Measurements from ENCODE around the gene ANKRD23. TPM values are rescaled to one million over a fixed set of nuclear protein-coding genes. Genes with fewer than 3 reads are reported as not detected.

The ANKRD23 gene
- total and polyA plus RNA-seq, 12 donors: 0.96 to 40.0 (median 14.5) TPM

DNA sequence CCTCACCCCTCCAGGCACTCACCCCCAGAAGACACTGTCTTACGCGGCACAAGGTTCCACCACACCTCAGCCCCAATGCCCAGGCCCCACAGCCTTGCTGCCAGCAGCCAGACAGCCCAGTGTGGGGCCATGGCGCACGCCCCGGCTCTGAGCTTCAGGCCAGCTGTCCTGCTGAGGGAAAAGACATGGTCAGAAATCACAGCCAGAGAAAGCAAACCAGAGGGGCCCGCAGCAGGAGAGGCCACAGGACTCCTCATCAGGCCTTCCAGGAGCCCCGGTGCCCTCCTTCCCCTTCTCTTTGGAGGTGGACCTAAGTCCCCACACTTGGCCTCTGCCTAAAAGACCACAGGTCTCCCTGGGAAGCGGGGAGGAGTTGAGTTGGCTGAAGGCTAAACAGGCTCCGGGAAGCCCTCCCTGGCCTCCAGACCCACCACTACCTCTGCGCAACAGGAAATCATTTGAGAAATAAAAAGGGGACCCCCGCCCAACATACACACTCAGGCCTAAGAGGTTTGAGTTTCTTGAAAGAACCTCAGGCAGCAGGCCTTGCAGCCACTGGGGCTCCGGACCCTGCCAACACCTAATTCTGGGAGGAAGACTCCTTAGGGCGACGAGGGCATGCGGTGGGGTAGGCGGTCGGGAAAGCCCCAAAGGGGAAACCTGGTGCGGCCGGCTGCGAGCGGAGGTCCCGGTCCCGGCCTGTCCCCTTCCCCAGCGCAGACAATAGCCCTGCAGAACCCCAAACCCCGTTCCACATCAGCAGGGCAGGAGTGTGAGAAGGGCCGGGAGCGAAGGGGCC lies 24.1 kb upstream of the ANKRD23 start:
- peaks cover 16 to 79% (median 64%) of the 10 kb centered on the region in 9 donors for H3K4me1 ChIP-seq

DNA sequence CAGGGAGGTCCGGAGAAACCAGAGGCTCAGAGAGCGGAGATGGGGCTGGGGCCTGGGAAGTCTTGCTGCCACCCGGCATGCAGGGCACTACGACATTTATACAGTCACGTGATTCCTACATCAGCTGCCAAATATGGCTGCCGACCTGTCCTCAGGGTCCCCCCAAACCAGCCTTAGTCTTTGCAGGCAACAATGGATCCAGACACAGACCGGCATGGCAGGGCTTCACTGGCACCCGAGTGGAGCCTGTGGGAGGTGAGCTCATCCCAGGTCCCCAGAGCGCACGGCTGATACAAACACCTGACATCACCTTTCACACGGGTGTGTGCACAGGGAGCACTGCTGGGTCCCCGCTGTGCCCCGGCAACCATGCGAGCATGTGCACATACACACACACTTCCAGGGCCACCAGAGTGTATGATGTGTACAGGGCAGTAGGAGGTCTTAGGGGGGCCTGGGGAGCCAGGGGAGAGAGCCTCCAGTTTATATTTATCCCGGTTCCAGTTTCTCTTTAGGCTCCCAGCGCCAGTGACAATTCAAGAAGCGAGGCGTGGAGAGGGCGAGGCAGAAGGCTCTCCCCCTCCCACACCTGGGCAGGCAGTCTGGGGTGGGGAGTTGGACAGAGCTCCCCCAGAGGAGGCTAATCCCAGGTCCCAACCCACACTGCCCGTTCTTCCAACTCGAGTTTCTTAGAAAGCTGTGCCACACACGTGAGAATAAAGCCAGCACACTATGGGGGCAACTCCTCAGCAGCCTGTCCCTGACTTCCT lies 23.4 kb upstream of the ANKRD23 start:
- Histone ChIP-seq H3K36me3 (peaks cover 9 to 60% (median 44%) of the 10 kb centered on the region in 9 donors), H3K27me3 (peaks cover 0 to 51% (median 0%) of the 10 kb centered on the region in 7 donors), H3K27ac (peak overlapping the region in 9 of 10 donors; percentile 98 to 100 (median 100)), H3K4me1 (peaks cover 16 to 71% (median 59%) of the 10 kb centered on the region in 9 donors), H3K9me3 (no peaks in the 10 kb centered on the region), H3K4me3 (peak overlapping the region; percentile 72 to 100 (median 98))
- intact Hi-C loops (cut with DNase I): loop anchor here in 1 of 10 donors (5.0 kb wide), 1 partner anchor 40 kb away; no protein-coding TSS in a partner anchor
- DNase-seq (no peak), ATAC-seq (no peak)
- TF ChIP-seq, protein P1, sequence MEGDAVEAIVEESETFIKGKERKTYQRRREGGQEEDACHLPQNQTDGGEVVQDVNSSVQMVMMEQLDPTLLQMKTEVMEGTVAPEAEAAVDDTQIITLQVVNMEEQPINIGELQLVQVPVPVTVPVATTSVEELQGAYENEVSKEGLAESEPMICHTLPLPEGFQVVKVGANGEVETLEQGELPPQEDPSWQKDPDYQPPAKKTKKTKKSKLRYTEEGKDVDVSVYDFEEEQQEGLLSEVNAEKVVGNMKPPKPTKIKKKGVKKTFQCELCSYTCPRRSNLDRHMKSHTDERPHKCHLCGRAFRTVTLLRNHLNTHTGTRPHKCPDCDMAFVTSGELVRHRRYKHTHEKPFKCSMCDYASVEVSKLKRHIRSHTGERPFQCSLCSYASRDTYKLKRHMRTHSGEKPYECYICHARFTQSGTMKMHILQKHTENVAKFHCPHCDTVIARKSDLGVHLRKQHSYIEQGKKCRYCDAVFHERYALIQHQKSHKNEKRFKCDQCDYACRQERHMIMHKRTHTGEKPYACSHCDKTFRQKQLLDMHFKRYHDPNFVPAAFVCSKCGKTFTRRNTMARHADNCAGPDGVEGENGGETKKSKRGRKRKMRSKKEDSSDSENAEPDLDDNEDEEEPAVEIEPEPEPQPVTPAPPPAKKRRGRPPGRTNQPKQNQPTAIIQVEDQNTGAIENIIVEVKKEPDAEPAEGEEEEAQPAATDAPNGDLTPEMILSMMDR (IDR thresholded peaks at IDR 0.05): no peak
- WGBS, 2 donors: 40 to 46% methylated on average over 22 of the region's 22 CpGs

More for the DNA sequence above, 24.1 kb upstream of the ANKRD23 start:
- intact Hi-C loops (cut with DNase I): loop anchor here in 5 of 10 donors (2.0 to 5.0 kb wide), 4 partner anchors 39 to 49 kb away; no protein-coding TSS in a partner anchor
- no peak for DNase-seq
- peak in 1 of 8 donors; percentile 1 for ATAC-seq
- peak overlapping the region; percentile 87 to 100 (median 100) for H3K27ac ChIP-seq
- H3K4me3 ChIP-seq: peak overlapping the region; percentile 72 to 100 (median 98)
- H3K27me3 ChIP-seq: peaks cover 0 to 56% (median 0%) of the 10 kb centered on the region in 7 donors
- H3K9me3 ChIP-seq: no peaks in the 10 kb centered on the region
- peaks cover 9 to 53% (median 38%) of the 10 kb centered on the region in 9 donors for H3K36me3 ChIP-seq
- TF ChIP-seq, protein P1 (IDR thresholded peaks at IDR 0.05): no peak
- 18 to 19% methylated on average over 27 of the region's 27 CpGs for WGBS, 2 donors

DNA sequence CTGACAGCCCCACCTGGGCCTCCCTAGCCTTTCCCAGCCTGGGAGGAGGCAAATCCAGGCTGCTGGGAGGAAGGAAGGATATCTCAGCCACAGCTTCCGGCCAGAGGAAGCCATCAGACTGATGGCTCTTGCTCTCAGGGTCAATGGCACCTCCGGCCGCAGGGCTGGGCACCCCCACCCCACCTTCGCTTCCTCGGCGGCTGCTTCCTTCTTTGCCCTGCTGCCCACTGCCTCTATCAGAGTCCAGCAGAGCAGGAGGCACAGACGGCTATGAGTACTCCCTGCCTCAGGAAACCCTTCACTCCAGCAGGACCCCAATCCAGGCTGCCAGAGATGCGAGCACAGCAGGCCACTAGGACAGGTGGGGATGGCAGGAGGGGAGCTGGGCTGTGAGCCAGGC lies 22.8 kb upstream of the ANKRD23 start:
- WGBS, 2 donors: 40 to 45% methylated on average over 8 of the region's 8 CpGs
- Histone ChIP-seq H3K27ac (peak overlapping the region in 9 of 10 donors; percentile 98 to 100 (median 100)), H3K4me3 (peak overlapping the region in 7 of 10 donors; percentile 72 to 100 (median 98)), H3K4me1 (peaks cover 16 to 71% (median 63%) of the 10 kb centered on the region in 9 donors), H3K9me3 (no peaks in the 10 kb centered on the region), H3K27me3 (peaks cover 0 to 46% (median 0%) of the 10 kb centered on the region in 7 donors), H3K36me3 (peaks cover 9 to 66% (median 50%) of the 10 kb centered on the region in 9 donors)
- intact Hi-C loops (cut with DNase I): loop anchor here in 1 of 10 donors (5.0 kb wide), 1 partner anchor 41 kb away; no protein-coding TSS in a partner anchor
- no peak for ATAC-seq
- TF ChIP-seq, protein P1 (IDR thresholded peaks at IDR 0.05): no peak
- no peak for DNase-seq

DNA sequence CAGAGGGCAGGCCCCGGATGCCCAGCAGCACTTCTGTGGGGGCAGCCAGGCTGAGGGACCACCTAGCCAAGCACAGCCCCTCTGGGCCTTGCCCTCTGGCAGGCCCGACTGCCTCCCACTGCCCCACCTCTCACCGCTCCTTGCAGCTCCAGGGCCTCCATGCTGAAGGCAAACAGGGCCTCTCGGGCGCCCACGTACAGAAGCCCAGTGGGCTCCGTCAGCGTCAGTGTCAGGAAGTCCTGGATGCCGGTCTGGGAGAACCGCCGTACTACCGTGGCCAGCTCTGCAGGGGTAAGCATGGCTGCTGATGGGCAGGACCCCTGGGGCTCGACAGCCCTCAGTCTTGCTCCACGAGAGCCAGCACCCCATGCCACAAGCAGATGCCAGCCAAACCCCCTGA lies 22.3 kb upstream of the ANKRD23 start:
- WGBS, 2 donors: 57 to 71% methylated on average over 14 of the region's 14 CpGs
- Histone ChIP-seq H3K27me3 (peaks cover 0 to 41% (median 0%) of the 10 kb centered on the region in 7 donors), H3K4me1 (peaks cover 16 to 71% (median 61%) of the 10 kb centered on the region in 9 donors), H3K9me3 (no peaks in the 10 kb centered on the region), H3K36me3 (peaks cover 9 to 71% (median 54%) of the 10 kb centered on the region in 9 donors), H3K27ac (peak overlapping the region in 9 of 10 donors; percentile 98 to 100 (median 100)), H3K4me3 (peak overlapping the region in 6 of 10 donors; percentile 0 to 100 (median 98))
- DNase-seq (no peak), ATAC-seq (no peak)
- TF ChIP-seq, protein P1 (IDR thresholded peaks at IDR 0.05): no peak
- intact Hi-C loops (cut with DNase I): loop anchor here in 1 of 10 donors (5.0 kb wide), 1 partner anchor 41 kb away; no protein-coding TSS in a partner anchor
